ENCODE measurements around the gene CMTM8.

The CMTM8 gene

DNA sequence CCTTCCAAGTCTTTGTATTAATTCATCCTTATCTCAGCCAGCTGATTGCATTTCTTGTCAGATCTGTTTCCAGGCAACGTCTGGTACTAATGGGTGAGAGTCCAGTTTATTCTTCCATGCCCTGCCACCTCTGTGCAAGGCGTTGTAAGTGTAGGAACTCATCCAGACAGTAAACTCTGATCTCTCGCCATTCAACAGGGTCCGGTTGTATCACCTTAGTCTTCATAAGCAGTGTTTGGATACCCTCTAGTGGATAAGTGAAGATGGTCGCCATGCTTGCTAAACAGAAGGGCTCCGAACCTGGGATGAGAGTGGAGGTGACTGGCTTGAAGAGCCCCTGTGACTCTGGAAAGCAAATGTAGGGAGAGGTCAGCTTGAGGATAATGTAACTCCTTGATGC lies 101.6 kb downstream of the CMTM8 start:
- peak; percentile 9 for DNase-seq (ENCODE audit: low read depth)

- no peak for DNase-seq (ENCODE audit: low read depth)
These were observed 102.3 kb downstream of the CMTM8 start for GRCh38 chr3:32340611-32341365.

GRCh38 chr3:32347343-32348125 lies 109.1 kb downstream of the CMTM8 start:
- no peak for DNase-seq (ENCODE audit: low read depth)

DNA sequence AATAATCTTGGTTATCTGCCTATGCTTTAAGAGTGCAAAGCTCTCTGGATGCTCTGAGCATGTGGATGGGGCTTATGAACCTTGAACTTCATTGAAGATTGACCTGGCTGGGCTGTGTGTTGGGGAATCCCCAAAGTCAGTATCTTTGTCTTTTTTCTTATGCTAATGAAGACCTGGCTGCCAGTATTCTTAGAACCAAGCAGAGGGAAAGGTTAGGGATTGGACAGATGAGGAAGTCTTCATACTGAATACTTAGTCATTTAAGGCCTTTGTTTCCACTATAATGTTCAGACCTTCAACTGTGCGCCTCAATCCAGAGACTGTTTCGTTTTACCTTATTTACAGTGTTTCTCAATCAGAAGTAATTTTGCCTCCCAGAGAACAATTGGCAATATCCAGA lies 110.7 kb downstream of the CMTM8 start:
- no peak for DNase-seq (ENCODE audit: low read depth)

DNA sequence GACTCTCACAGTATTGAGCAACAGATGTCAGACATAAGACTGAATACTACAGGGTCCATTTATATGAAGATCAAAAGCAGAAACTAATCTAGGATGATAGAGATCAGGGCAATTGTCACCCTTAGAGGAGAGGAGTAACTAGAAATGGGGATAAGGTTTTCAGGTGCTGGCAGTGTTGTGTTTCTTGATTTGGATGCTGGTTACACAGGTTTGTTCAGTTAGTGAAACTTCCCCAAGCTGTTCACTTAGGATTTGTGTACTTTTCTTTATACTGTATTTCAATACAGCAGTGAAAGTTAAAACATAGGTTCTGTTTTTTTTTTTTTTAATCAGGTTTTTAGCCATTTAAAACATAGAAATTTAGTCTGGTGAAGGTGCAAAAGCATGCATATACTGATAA lies 114.1 kb downstream of the CMTM8 start:
- DNase-seq (ENCODE audit: low read depth), result no peak

DNA sequence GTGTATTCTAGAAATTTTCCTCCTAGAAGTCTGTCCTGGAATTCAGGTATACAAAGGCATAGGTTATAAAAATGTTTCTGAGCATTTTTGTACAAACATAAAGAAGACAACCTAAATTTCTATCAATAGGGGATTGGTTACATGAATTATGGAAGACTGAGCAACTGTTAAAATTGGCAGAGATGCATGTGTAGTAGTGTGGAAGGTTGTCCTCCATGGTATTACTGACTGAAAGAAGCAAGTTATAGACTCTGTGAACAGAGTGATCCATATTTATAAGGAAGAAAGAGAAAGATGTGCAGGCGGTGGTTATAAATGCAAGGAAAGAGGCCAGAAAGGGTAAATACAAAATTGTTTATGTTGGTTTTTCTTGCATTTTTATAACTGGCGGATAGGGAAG lies 114.9 kb downstream of the CMTM8 start:
- DNase-seq (ENCODE audit: low read depth), result no peak

- no peak for DNase-seq (ENCODE audit: low read depth)
These were observed 115.9 kb downstream of the CMTM8 start for GRCh38 chr3:32354362-32354778.

GRCh38 chr3:32355751-32356291 lies 117.3 kb downstream of the CMTM8 start:
- no peak for DNase-seq (ENCODE audit: low read depth)

- DNase-seq (ENCODE audit: low read depth), result no peak
These were observed 121.4 kb downstream of the CMTM8 start for GRCh38 chr3:32359766-32360492.

GRCh38 chr3:32360493-32360827 lies 122.0 kb downstream of the CMTM8 start:
- no peak for DNase-seq (ENCODE audit: low read depth)

- no peak for DNase-seq (ENCODE audit: low read depth)
These were observed 128.3 kb downstream of the CMTM8 start for GRCh38 chr3:32366638-32367397.

GRCh38 chr3:32367442-32367841 lies 129.0 kb downstream of the CMTM8 start:
- DNase-seq (ENCODE audit: low read depth), result no peak

GRCh38 chr3:32371461-32372212 lies 133.2 kb downstream of the CMTM8 start:
- DNase-seq (ENCODE audit: low read depth), result no peak

- DNase-seq (ENCODE audit: low read depth), result no peak
These were observed 133.7 kb downstream of the CMTM8 start for GRCh38 chr3:32372213-32372490.

GRCh38 chr3:32373276-32373675 lies 134.8 kb downstream of the CMTM8 start:
- DNase-seq (ENCODE audit: low read depth), result no peak

DNA sequence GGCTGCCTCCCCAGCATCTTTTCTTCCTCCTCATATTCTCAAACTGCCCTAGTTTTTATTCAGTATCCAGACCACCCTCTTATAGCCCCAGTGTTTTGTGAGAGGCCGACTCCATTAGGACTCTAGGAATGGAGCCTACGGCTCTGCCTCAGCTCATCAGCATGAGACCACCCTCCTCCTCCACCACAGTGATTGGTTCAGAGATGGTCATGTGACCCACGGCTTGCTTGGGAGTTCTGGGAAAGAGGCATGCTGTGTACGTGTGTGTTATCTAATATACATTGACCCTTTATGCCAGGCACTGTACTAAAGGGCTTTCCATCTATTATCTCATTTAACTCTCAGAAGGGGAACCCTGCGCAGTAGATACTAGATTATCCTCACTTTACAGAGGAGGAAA lies 135.4 kb downstream of the CMTM8 start:
- no peak for DNase-seq (ENCODE audit: low read depth)

GRCh38 chr3:32374788-32375595 lies 136.5 kb downstream of the CMTM8 start:
- peak; percentile 50 for DNase-seq (ENCODE audit: low read depth)

- no peak for DNase-seq (ENCODE audit: low read depth)
These were observed 137.1 kb downstream of the CMTM8 start for GRCh38 chr3:32375596-32375930.

DNA sequence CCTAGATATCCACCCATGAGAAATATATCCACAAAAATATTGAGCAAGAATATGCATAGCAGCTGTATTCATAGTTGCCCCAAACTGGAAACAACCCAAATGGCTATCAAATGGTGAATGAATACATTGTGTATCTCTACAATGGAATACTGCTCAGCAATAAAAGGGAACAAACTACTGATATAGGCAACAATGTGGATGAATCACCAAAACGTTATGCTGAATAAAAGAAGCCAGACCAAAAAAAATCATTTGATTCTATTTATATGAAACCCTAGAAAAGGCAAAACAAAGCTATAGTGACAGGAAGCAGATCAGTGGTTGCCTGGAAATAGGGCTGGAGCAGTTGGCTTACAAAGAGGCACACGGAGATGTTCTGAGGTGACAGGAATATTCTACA lies 137.6 kb downstream of the CMTM8 start:
- peak; percentile 33 for DNase-seq (ENCODE audit: low read depth)

DNA sequence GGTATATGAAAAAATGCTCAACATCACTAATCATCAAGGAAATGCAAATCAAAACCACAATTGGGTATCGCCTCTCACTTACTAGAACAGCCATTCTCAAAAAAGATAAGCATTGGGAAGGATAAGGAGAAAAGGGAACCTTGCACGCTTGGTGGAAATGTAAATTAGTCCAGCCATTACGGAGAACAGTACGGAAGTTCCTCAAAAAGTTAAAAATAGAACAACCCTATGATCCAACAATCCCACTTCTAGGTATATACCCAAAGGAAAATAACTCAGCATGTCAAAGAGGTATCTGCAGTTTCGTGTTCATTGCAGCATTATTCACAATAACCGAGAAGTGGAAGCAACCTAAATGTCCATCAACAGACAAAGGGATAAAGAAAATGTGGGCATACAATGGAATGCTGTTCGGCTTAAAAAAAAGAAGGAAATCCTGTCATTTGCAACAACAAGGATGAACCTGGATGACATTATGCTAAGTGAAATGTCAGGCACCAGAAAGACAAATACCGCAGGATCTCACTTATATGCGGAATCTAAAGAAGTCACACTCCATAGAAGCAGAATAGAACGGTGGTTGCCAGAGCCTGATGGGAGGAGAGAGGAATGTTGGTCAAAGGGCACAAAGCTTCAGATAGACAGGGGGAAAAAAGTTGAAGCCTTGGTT lies 141.5 kb downstream of the CMTM8 start:
- DNase-seq (ENCODE audit: low read depth), result no peak

All from stromal cell of bone marrow (primary cell).